ENCODE data around the gene ABHD13. TPM values are rescaled to one million over a fixed set of nuclear protein-coding genes. Genes with fewer than 3 reads are reported as not detected.

Gene ABHD13
- 5.3 TPM for polyA plus RNA-seq (2013, experiment 1 of 2)
- polyA plus RNA-seq (2013, experiment 2 of 2): 5.1 TPM

DNA sequence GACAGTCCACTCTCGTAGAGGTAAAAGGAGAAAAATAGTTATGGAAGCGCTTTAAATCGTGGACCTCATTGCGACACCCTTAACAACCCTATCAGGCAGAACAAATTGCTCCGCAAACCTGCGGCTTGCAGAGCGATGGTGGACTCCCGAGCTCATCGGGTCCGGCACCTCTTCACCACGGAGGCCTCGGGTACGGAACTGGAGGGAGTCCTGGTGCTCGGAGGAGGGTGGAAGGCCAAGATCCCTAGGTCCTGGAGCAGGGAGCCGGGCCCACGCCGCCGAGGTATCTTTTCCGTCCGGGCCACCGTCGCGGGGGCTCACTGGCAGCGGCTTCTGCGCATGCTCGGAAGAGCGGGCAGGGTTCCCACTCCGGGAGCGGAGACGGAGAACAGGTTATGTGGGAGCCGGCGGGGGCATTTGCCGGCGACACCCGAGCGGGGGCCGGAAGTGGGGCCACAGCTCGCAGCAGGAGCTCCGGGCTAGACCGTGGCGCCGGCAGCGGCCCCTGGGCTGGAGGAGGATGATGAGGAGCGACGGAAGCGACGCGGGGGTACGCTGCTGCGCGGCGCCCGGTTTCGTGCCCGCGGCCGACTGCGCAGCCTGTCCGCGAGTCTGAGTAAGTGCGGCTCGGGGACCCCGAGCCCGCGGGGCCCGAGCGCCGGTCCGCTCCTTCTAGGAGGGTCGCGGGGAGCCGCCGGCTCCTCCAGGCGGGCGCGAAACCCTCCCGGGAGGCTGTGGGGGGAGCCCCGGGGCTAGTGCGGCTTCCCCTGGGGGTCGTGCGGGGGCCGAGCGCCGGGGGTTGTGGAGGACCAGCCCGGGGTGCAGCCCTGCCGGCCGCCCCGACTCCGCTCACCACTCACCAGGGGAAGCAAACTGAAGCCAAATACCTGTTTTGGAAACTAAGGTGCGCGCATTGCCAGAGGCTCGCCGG is at the start of gene ABHD13:
TSS of gene ABHD13 (plus strand) at position 349 of the 931 bp plus-strand sequence. CDS start 10,827 bp downstream, outside the sequence.
- Histone ChIP-seq H2AK5ac (ENCODE audit: low read length) (no peak within 1 kb of the TSS), H3K18ac (ENCODE audit: low read length) (peak within 1 kb of the TSS; percentile 98), H3K23ac (ENCODE audit: low read length) (no peak within 1 kb of the TSS), H3K27me3 (ENCODE audit: insufficient read depth, low read length, poor library complexity) (no peaks in the 10 kb centered on the region), H3K4ac (ENCODE audit: low read depth, low read length) (peak within 1 kb of the TSS; percentile 78), H3K79me1 (ENCODE audit: low read length) (peaks cover 6% of the 10 kb centered on the region), H2BK15ac (replicated peaks; ENCODE audit: low read depth) (no peak within 1 kb of the TSS), H3K9ac (ENCODE audit: low read length) (peak within 1 kb of the TSS; percentile 83), H2BK120ac (ENCODE audit: low read depth, low read length) (no peak within 1 kb of the TSS), H2BK5ac (ENCODE audit: low read length) (no peak within 1 kb of the TSS), H3K36me3 (ENCODE audit: control insufficient read depth, insufficient read depth, low read length) (no peaks in the 10 kb centered on the region), H3K4me3 (ENCODE audit: low read length) (peak within 1 kb of the TSS; percentile 74), H4K5ac (ENCODE audit: low read length) (no peak within 1 kb of the TSS), H3K4me2 (ENCODE audit: low read length) (peak within 1 kb of the TSS; percentile 79), H3K27ac (ENCODE audit: low read depth, low read length) (peak within 1 kb of the TSS; percentile 73), H3K79me2 (ENCODE audit: control insufficient read depth, insufficient read depth, low read length) (peaks cover 19% of the 10 kb centered on the region), H3K56ac (ENCODE audit: low read length) (peak within 1 kb of the TSS; percentile 94), H3K4me1 (ENCODE audit: control insufficient read depth, low read depth, low read length) (no peaks in the 10 kb centered on the region), H4K8ac (ENCODE audit: low read depth, low read length) (peak within 1 kb of the TSS; percentile 87)
- DNase-seq: peak; percentile 96
- no CpG with 5 or more reads among the region's 93 CpGs for WGBS (ENCODE audit: extremely low coverage, insufficient coverage, low lambda C conversion rate)

DNA sequence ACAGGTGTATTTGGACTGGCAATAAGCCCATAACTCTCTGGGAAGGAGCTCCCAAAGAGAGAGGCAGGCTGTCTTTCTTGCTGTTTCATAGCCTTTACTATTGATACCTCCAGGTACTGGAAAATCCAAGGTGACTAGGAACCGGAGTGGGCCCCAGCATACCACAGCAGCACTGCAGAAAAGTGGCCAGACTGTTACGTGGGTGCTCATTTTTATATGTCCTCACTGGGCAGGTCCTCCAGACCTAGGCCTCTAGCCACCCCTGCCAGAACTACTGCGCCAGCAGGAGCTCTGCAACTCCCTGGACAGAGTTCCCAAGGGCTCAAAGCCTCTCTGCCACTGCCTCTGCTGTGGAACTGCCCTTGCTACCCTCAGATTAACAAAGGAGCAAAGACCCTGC is 49.3 kb upstream of the ABHD13 start:
- Histone ChIP-seq H2BK120ac (ENCODE audit: low read depth, low read length) (no peak overlapping the region), H3K23ac (ENCODE audit: low read length) (no peak overlapping the region), H3K4me3 (ENCODE audit: low read length) (no peak overlapping the region), H3K27ac (ENCODE audit: low read depth, low read length) (no peak overlapping the region), H2BK5ac (ENCODE audit: low read length) (no peak overlapping the region), H3K4me1 (ENCODE audit: control insufficient read depth, low read depth, low read length) (no peaks in the 10 kb centered on the region), H3K27me3 (ENCODE audit: insufficient read depth, low read length, poor library complexity) (no peaks in the 10 kb centered on the region), H3K79me1 (ENCODE audit: low read length) (no peaks in the 10 kb centered on the region), H3K9ac (ENCODE audit: low read length) (no peak overlapping the region), H3K4me2 (ENCODE audit: low read length) (no peak overlapping the region), H3K56ac (ENCODE audit: low read length) (no peak overlapping the region), H3K36me3 (ENCODE audit: control insufficient read depth, insufficient read depth, low read length) (no peaks in the 10 kb centered on the region), H3K79me2 (ENCODE audit: control insufficient read depth, insufficient read depth, low read length) (no peaks in the 10 kb centered on the region), H4K5ac (ENCODE audit: low read length) (no peak overlapping the region), H3K18ac (ENCODE audit: low read length) (no peak overlapping the region), H4K8ac (ENCODE audit: low read depth, low read length) (no peak overlapping the region), H2BK15ac (replicated peaks; ENCODE audit: low read depth) (no peak overlapping the region), H2AK5ac (ENCODE audit: low read length) (no peak overlapping the region), H3K4ac (ENCODE audit: low read depth, low read length) (no peak overlapping the region)
- no CpG with 5 or more reads among the region's 3 CpGs for WGBS (ENCODE audit: extremely low coverage, insufficient coverage, low lambda C conversion rate)
- no peak for DNase-seq

DNA sequence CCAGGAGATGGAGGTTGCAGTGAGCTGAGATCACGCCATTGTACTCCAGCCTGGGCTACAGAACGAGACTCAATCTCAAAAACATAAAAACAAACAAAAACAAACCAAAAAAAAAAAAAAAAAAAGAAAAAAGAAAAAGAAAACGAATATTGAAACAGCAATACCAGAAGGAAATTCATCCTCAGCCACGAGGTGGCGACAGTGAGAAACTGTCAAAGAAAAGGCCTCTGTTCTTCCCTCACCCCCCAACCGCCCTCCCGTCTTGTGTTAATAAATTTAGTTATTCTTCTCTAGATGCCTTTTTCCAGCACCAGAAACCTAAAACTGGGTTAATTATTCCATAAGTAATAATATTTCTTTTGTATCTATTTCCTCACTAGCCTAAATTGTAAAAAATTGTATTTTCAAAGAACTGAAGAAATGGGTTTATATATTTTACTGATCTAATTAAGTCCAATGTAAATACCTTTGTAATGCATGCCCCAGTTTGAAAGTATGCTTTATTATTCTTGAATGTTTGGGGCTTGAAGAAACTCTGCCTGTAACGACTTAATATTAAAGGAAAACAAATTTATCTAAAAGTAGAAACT is 41.4 kb upstream of the ABHD13 start:
- Histone ChIP-seq H4K8ac (ENCODE audit: low read depth, low read length) (no peak overlapping the region), H2BK120ac (ENCODE audit: low read depth, low read length) (no peak overlapping the region), H3K9ac (ENCODE audit: low read length) (no peak overlapping the region), H2BK5ac (ENCODE audit: low read length) (no peak overlapping the region), H3K4me2 (ENCODE audit: low read length) (no peak overlapping the region), H3K56ac (ENCODE audit: low read length) (no peak overlapping the region), H3K79me2 (ENCODE audit: control insufficient read depth, insufficient read depth, low read length) (no peaks in the 10 kb centered on the region), H4K5ac (ENCODE audit: low read length) (no peak overlapping the region), H3K4ac (ENCODE audit: low read depth, low read length) (no peak overlapping the region), H3K79me1 (ENCODE audit: low read length) (no peaks in the 10 kb centered on the region), H2AK5ac (ENCODE audit: low read length) (no peak overlapping the region), H3K18ac (ENCODE audit: low read length) (no peak overlapping the region), H3K36me3 (ENCODE audit: control insufficient read depth, insufficient read depth, low read length) (no peaks in the 10 kb centered on the region), H3K4me1 (ENCODE audit: control insufficient read depth, low read depth, low read length) (no peaks in the 10 kb centered on the region), H3K27me3 (ENCODE audit: insufficient read depth, low read length, poor library complexity) (no peaks in the 10 kb centered on the region), H3K4me3 (ENCODE audit: low read length) (no peak overlapping the region), H3K23ac (ENCODE audit: low read length) (no peak overlapping the region), H2BK15ac (replicated peaks; ENCODE audit: low read depth) (no peak overlapping the region), H3K27ac (ENCODE audit: low read depth, low read length) (no peak overlapping the region)
- no CpG with 5 or more reads among the region's 8 CpGs for WGBS (ENCODE audit: extremely low coverage, insufficient coverage, low lambda C conversion rate)
- DNase-seq: peak; percentile 57

DNA sequence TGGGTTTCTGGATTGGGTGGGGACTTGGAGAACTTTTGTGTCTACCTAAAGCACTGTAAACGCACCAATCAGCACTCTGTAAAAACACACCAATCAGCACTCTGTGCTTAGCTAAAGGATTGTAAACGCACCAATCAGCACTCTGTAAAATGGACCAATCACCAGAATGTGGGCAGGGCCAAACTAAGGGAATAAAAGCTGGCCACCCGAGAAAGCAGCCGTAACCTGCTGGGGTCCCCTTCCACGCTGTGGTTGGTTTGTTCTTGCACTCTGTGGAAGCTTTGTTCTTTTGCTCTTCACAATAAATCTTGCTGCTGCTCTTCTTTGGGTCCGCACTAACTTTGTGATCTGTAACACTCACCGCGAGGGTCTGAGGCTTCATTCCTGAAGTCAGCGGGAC is 40.1 kb upstream of the ABHD13 start:
- Histone ChIP-seq H3K4me2 (ENCODE audit: low read length) (no peak overlapping the region), H3K4ac (ENCODE audit: low read depth, low read length) (no peak overlapping the region), H3K18ac (ENCODE audit: low read length) (no peak overlapping the region), H2AK5ac (ENCODE audit: low read length) (no peak overlapping the region), H3K27ac (ENCODE audit: low read depth, low read length) (no peak overlapping the region), H3K36me3 (ENCODE audit: control insufficient read depth, insufficient read depth, low read length) (no peaks in the 10 kb centered on the region), H3K27me3 (ENCODE audit: insufficient read depth, low read length, poor library complexity) (no peaks in the 10 kb centered on the region), H3K4me3 (ENCODE audit: low read length) (no peak overlapping the region), H2BK5ac (ENCODE audit: low read length) (no peak overlapping the region), H3K79me1 (ENCODE audit: low read length) (no peaks in the 10 kb centered on the region), H3K56ac (ENCODE audit: low read length) (no peak overlapping the region), H3K4me1 (ENCODE audit: control insufficient read depth, low read depth, low read length) (no peaks in the 10 kb centered on the region), H3K79me2 (ENCODE audit: control insufficient read depth, insufficient read depth, low read length) (no peaks in the 10 kb centered on the region), H3K23ac (ENCODE audit: low read length) (no peak overlapping the region), H4K8ac (ENCODE audit: low read depth, low read length) (no peak overlapping the region), H2BK120ac (ENCODE audit: low read depth, low read length) (no peak overlapping the region), H4K5ac (ENCODE audit: low read length) (no peak overlapping the region), H3K9ac (ENCODE audit: low read length) (no peak overlapping the region), H2BK15ac (replicated peaks; ENCODE audit: low read depth) (no peak overlapping the region)
- no peak for DNase-seq
- no CpG with 5 or more reads among the region's 9 CpGs for WGBS (ENCODE audit: extremely low coverage, insufficient coverage, low lambda C conversion rate)

DNA sequence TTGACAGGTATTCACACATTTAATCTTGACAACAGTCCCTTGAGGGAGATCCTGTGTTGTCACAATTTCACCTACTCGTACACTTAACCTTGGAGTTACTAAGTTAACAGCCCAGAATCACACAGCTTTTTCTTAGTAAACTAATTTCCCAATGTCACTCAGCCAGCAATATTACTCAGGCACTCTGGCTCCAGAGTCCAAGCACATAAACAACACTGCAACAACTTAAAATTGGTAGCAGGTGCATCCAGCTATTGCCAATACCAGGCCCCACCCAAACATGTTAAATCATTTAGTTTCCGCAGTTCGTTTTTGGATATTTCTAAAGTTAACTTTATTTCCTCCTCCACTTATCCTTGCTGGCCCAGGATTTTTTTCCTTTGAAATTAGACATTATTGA is 35.5 kb upstream of the ABHD13 start:
- Histone ChIP-seq H3K4me3 (ENCODE audit: low read length) (no peak overlapping the region), H3K18ac (ENCODE audit: low read length) (no peak overlapping the region)
- no CpG with 5 or more reads among the region's 3 CpGs for WGBS (ENCODE audit: extremely low coverage, insufficient coverage, low lambda C conversion rate)

More for the DNA sequence above, 35.5 kb upstream of the ABHD13 start:
- no peak overlapping the region for H3K9ac ChIP-seq (ENCODE audit: low read length)
- no peak overlapping the region for H2BK120ac ChIP-seq (ENCODE audit: low read depth, low read length)
- no peaks in the 10 kb centered on the region for H3K79me2 ChIP-seq (ENCODE audit: control insufficient read depth, insufficient read depth, low read length)
- H3K36me3 ChIP-seq (ENCODE audit: control insufficient read depth, insufficient read depth, low read length): no peaks in the 10 kb centered on the region
- H4K8ac ChIP-seq (ENCODE audit: low read depth, low read length): no peak overlapping the region
- no peak overlapping the region for H2AK5ac ChIP-seq (ENCODE audit: low read length)
- no peak overlapping the region for H3K4me2 ChIP-seq (ENCODE audit: low read length)
- no peak overlapping the region for H3K56ac ChIP-seq (ENCODE audit: low read length)
- no peak overlapping the region for H4K5ac ChIP-seq (ENCODE audit: low read length)
- H3K23ac ChIP-seq (ENCODE audit: low read length): no peak overlapping the region
- no peak overlapping the region for H3K4ac ChIP-seq (ENCODE audit: low read depth, low read length)
- no peaks in the 10 kb centered on the region for H3K27me3 ChIP-seq (ENCODE audit: insufficient read depth, low read length, poor library complexity)
- no peak overlapping the region for H3K27ac ChIP-seq (ENCODE audit: low read depth, low read length)
- no peaks in the 10 kb centered on the region for H3K79me1 ChIP-seq (ENCODE audit: low read length)
- DNase-seq: no peak
- no peak overlapping the region for H2BK15ac ChIP-seq (replicated peaks; ENCODE audit: low read depth)
- no peaks in the 10 kb centered on the region for H3K4me1 ChIP-seq (ENCODE audit: control insufficient read depth, low read depth, low read length)
- no peak overlapping the region for H2BK5ac ChIP-seq (ENCODE audit: low read length)

Data from mesendoderm (in vitro differentiated cells).